HG03045 (cell line): ENCODE measurements around the gene DUSP22.
"Not testable (repeated sequence)": the region's sequence is repeated elsewhere in the genome, so short reads cannot be mapped to it uniquely, and the experiment has no call there.

Experiments used
- ATAC-seq: cut with Tn5 transposase; IDR thresholded peaks from one replicate; pipeline ENCODE4 v1.9.1; 2021; ENCODE audit warnings: mild to moderate bottlenecking, moderate library complexity; ENCODE audit not compliant: unreplicated experiment

Gene DUSP22

DNA sequence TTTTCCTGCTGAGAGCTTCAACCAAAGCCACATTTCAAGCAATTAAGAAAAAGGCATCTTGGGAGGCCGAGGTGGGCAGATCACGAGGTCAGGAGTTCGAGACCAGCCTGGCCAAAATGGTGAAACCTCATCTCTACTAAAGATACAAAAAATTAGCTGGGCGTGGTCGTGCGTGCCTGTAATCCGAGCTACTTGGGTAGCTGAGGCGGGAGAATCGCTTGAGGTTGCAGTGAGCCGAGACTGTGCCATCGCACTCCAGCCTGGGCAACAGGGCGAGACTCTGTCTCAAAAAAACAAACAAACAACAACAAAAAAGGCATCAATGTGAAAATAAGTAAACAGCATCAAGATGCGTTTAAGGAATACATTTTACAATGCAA lies 85.3 kb downstream of the DUSP22 start:
- ATAC-seq, result not testable (repeated sequence)

DNA sequence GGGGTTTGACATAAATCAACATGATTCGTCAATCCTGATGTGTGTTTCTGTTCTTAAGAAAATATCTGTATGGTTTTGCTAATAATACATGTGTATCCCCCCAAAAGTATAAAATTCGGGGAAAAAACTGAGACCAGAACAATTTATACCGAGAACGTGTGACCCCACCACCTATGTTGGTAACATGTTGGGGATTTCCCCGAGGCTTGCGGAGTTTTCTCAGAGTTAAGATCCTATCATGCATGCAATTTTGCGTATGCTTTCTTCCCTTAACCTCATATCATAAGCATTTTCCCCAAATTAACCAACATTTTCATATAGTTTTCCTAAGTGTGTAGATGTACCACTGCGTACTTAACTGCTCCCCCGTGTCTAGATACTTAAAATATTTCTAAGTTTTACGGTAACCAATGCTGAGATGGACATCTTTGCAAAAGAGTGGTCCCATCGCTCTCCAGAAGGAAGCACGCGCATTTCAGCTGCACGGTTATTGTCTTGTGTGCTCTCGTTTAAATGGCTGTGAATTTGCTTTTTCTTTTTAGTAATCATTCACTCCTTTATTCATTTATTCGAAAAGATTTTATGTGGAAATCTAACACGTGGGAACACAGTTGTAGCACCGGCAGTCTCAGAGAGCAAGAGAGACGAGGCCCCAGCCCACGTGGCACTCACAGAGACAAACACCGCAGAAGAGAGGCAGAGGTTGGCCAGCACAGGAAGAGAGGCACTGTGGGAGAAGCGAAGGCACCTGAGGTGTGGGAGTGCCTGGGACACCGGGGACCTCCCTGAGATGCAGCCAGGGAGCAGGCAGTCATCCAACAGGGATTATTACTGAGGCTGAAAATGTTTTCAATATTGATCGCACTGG lies 86.0 kb downstream of the DUSP22 start:
- no peak for ATAC-seq

DNA sequence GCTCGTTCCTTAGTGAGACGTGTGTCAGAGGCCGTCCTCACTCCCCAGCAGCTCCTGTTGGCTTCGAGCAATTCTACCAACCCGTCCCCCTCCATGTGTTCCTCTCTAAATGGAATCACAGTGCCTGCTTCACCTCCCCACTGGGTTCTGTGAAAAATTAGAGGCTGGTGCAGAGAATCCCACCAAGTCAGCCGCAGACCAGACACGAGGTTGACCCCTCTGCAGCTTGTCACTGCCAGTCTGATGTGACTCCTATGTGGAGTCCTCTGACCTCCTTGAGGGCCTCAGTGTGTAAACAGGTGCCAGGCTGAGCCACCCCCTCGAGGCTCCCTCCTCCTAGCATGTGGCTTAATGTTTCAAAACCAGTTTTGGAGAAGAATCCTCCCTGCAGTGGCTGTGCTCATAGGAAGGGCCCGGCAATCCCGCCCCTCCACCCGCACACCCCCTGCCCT lies 86.7 kb downstream of the DUSP22 start:
- no peak for ATAC-seq

DNA sequence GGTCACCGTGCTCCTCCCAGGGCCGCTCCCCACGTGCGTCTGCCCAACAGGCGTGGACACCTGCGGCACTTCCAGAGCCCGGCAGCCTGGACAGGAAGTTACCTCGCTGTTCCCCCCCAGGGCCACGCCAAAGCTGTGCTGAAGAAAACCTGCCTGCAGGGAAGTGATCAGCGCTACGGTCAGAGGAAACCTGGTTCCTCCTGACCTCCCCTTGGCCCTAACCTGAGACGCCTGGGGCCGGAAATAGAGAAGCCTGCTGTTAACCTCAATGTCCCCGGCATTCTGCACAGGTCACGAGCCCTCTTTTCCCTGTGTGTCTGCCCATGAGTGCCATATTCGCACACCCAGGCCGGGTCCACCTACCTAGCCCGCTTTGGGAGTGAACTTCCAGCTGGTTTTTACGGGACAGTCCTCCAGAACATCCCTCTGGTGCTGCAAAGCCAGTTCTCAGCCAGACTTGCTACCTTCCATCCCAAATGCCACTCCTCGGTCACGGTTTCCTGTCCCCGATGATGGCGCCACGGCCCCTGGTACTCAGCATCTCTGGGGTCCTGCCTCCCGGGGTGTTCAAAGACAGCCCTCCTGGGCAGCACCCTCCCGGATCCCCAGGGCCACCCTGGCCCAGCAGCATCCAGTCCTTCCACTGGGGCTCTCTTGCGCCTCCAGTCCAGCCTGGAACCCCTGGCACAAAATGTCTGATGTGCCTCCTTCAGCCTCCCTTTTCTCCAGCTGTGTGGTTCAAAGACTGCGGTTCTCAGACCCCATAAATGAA lies 87.3 kb downstream of the DUSP22 start:
- ATAC-seq, result no peak

DNA sequence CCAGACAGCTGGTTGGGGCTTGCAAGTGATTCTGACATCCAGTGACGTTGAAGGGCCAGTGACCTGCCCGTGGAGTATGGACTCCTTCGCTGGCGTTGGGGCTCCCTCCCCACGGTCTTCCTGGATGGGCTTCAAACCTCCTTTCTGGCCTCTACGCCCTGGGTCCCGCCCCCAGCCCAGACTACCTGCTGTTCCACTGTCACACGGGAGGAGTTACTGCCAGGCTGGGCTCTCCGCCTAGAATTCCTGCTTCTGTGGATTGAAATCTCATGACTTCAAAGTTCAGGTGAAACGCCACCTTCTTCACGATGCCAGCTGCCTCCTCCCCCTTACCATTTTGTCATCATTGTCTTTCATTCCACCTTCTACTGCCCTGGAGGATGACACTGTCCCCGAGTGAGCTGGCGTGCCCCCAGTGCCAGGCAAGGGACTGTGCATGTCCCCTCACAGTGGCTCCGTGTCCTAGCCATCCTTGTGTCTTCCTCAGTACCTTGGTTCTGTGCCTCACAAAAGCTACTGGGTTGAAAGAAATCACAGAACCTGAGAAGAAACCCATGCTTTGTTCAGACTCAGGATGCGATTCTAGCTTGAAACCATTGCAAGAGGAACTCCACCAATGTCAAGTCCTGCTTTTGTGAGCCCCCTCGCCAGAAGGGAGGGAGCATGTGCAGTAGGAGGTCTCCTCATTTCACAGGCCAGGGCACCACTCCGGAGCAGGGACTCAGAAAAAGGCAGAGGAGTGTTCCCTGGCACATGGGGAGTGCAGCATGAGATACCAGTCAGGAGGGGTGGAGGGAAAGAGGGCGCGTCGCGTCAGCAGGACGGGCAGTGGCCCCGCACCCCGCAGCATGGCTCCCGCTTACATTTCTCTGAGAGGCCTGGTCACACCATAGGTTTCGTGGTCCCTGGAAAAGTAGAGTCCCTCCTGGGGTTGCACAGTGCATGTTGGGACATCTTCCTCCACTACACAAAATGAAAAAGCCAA lies 88.2 kb downstream of the DUSP22 start:
- no peak for ATAC-seq

DNA sequence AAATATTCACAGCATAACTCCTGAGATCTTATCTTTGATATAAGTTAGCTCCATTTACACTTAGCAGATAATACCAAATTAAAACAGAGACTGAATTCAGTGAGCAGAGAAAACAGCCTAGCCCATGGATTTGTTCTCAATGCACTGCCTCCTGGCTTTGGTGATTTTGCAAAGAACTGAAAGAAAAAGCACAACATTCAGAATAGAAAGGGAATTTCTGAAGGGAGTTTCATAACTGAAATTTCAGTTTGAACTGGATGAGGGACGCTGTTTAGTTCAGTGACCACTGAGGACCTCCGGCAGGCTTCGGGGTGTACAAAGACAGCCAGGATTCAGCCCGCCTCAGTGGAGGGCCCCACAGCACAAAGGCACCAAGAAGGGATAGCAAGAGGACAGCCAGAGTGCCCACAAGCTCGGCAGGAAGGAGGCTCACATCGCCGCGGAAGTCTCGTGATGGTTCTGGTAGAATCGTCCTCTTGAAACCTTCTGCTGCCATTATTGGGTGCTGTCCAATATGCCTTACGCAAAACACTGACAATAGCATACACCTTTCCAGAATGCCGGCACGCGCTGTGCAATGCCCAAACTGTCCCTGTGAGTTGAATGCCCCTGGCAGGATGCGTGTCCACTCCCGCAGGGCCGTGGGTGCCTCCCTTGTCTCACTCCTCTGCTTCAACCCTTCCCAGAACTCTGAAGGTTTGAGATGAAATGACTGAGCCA lies 89.6 kb downstream of the DUSP22 start:
- ATAC-seq, result no peak

DNA sequence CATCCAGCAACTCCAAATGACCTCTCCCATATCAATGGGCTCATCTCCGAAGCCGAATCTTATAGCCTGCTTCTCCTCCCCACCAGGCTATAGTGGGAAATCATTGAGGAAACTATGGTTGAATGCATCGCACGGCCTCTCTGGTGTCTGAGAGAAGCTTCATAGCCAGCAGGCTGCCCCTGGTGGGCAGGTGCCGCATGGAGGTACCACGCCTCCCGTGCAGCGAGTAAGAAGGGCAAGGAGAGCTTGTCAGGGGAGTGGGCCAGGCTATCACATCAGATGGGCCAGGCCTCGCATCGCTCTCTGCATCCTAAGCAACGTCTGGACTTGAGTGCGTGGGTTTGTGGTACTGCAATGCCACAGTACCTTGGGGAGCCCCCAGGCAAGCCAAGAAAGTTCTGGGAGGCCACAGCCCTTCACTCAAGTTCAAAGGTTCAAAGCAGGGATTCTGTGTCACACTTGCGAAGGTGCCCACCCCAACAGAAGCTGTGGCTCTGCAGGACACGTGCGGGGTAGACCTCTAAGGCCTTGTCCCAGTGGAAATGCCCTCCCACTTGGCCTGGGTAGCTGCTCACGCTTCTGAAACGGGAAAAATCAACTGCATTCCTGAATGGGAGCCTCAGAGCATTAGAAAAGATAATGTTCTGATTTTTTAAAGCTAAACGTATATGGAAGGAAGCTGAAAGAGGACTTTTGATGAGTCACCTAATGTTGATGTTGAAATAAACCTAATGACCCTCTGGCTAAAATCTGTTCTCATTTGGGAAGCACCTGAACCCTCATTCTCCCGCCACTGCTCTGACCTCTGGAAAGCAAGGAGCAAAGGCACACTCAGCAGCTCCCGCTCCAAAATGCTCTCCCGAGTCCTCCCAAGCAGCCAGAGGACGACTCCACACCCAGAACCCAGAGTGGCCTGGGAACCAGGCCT lies 90.9 kb downstream of the DUSP22 start:
- ATAC-seq, result no peak

DNA sequence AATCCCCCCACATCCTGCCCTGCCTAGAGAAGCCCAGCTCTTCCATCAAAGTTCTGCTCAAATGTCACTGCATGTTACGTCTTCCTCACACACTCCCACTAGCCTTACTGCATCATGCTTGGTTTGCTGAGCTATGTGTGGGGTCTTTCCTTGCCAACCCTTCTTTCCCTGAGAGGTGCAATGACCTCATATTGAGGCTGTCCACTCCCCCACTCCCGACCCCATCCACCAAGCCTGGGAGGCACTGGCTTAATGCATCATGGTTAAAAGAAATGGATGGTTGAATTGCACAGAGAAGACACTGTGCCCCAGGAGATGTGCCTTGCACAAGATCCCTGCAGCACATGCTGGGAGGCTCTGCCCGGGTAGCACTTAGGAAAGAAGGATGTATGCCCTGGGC lies 91.6 kb downstream of the DUSP22 start:
- no peak for ATAC-seq

DNA sequence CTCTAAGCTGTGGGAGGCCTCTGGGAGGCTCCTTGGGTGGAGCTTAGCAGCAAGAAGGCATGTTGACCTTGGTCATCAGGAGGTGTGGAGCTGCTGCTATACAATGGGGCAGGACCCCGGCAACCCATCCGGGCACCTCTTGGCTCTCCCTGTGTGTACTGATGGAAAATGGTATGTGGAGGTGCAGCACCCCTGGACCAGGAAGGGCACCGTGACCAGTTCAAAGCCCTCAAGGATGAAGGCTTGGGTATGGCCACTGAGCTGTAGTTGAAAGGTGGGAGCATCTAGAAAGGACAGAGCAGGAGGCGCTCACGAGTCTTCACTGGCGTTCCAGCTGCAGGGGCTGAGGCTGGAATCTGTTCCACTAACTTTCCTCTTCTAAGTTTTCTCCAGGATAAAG lies 92.6 kb downstream of the DUSP22 start:
- no peak for ATAC-seq

DNA sequence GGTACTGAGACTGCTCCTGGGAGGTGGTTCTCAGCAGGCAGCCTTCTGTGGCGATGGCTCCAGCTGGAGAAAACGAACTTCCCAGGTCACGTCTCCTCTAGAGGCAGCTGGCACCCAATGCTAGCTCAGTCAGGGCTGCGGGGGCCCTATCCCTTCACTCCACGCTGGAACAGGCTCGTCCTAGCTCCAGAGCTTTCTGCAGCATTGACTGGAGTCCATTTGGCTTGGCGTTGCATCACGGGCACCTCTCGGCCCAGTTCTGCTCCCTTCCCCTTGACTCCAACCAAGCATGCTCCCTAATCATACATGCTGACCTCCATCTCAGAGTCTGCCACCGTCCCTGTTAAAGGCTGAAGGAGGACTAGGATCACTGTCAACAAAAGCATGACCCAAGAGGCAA lies 93.3 kb downstream of the DUSP22 start:
- no peak for ATAC-seq

DNA sequence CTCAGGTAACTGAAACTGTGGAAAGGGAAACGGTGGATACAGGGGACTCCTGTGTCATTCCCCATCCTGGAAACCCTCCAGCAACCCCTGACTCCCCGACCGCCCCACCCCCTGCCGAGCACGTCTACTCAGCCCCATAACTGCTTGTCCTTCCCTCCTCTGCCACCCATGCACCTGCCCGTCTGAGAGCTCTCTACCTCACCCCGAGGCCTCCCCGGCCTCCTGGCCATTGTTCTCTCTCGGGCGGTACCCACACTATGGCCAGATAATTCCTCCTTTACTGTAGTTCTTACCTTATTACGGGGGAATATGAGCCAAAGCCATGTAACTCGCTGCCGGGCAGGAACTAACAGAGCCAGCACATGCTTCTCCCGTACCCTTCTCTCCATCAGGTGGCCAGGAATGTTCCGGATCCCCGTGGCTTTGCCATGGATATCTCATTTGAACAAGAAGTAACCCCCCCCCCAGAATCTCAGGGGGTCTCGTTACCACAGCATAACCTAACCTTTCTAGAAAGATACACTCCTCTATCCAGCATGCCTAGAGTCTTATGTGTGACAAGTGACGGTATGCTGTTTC lies 94.5 kb downstream of the DUSP22 start:
- ATAC-seq, result no peak

DNA sequence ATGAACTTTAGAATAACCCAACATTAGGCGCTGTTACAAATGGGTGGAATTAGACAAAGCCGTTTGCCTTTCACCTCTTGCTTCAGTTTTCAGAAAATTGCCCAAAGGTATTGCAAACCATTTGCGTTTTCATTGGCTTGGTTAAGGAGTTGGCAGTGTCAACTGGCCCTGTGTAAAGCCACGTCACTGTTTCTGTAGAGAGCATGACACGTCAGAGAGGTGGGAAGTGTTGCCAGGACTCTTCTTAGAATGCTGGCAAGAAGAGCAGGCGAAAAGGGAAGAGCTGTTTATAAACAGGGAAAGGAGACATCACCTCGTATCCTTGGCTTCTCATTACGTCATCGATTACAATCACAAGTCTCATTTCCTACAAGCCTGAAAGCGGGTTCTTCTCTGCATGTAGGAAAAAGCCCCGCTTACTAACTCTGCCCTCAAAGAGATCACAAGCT lies 95.0 kb downstream of the DUSP22 start:
- no peak for ATAC-seq

DNA sequence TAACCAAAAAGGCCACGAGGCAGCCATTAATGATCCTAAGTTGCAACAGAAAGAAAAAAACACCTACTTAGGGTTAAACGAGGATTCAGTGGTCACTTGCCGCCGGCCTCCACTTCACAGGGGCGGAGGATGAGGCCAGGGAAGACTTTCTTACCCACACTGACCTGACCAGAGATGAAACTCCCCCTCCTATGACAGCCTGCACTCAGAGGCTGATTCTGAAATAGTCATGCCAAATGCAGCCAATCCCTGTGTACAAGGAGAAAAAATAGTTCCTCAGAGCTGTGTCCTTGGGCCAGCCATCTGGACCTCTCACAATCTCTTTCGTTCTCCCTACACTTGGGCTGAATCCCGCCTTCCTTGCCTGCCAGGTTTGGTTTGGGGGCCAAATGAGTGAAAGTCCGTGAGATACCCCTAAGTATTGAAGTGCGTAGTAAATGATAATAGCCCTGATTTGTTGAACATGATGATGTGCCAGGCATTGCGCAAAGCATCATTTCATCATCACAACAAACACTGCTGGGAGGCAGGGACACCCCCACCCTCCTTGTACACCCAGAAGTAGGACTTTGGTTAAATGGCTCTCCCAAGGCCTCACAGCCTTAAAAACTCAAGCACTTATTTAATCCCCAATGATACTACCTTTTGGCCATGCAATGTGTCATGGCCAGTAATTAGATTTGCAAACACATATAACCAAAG lies 96.1 kb downstream of the DUSP22 start:
- ATAC-seq, result no peak

DNA sequence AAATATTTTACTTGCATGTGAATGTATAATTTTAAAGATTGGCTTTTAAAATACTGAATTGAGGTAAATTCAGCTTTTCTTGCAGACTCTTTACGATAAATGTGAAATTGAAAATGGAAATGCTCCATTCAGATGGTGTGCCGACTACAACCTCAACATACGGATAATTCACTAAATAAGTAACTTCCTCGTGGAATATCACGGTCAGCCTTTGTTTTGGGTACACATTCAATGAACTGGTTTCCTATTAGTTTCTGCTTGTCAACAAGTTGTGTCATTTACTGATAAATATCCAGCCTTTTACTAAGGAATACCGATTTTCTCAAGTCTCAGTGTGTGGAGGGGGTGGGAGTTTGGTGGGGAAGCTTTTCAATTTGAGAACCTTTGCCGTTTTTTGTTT lies 96.9 kb downstream of the DUSP22 start:
- no peak for ATAC-seq

DNA sequence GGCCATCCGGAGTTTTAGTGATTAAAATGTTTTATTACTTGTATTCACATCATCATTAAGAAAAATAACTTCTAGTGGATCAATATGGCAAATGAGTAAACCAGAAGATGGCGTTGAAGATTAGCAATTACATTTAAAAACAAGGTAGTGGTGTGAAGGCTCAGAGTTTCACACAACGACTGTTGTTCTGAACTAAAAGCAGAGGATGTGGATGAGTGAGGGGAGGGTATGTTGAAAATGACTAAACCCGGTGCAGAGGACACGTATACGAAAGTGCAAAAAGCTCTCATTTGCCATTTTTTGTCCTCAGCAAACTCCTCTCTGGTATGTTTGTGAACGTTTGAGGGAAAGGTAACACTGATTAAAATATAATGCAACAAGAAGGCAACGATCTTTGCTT lies 97.3 kb downstream of the DUSP22 start:
- ATAC-seq, result no peak

DNA sequence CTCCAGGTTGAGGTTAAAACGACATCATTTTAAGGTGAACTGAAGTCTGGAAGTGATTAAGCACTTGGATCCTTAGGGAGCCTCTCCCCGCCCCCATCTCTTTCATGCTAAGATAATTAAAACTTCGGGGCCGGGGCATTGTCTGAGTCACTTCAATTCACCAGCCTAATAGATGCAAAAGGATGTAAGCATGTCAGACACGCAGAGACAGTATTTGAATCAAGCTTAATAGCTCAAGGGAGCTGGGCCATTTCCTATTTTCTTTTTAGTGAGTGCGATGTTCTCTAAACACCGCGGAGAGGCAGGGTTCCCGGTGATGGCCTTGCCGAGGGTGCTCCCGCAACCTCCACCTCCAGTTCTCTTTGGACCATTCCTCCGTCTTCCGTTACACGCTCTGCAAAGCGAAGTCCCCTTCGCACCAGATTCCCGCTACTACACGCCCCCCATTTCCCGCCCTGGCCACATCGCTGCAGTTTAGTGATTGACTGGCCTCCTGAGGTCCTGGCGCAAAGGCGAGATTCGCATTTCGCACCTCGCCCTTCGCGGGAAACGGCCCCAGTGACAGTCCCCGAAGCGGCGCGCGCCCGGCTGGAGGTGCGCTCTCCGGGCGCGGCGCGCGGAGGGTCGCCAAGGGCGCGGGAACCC lies 98.7 kb downstream of the DUSP22 start:
- ATAC-seq, result peak; percentile 10

DNA sequence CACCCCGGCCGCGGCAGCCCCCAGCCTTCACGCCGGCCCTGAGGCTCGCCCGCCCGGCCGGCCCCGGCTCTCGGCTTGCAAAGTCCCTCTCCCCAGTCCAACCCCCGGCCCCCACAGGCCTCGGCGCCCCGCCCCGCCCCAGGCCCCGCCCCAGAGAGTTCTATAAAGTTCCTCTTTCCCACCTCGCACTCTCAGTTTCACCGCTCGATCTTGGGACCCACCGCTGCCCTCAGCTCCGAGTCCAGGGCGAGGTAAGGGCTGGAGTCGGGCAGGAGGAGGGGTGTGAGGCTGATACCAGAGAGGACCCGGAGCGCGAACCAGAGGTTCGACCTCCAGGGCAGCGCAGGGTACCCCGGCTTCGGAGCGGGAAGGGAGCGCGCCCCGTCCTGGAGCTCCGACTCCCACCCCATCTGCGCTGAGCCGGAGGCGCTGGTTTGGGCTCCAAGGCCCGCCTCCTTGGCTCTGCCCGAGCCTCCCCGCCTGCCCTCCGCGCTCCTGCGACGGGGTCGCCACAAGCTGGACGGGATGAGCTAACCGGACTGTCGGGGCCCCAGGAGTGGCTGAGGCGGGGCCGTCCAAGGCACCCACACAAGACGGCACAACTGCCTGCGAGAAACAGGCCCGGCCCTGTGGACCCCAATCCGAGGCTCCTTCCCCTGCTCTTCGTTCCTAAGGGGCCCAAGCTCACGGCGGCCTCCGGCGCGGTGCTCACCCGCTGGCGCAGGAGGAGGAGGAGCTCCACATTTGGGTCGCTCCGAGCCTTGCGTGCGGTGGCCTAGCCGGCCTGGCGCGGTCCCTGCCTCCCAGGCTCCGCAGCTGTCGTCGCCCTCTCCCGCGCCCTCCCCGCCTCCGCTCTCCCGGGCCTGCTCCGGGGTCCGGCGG lies 99.5 kb downstream of the DUSP22 start, which contains the start of gene IRF4:
Gene IRF4, plus strand, starts transcription at position 194 of the 882 bp plus-strand sequence. CDS start 1,401 bp downstream, outside the sequence.
- ATAC-seq, result peak; percentile 52
